H7 (cell line): ENCODE data around the gene MTG2. TPM values are rescaled to one million over a fixed set of nuclear protein-coding genes. Genes with fewer than 3 reads are reported as not detected.

Experiments used
- DNase-seq: peaks from one replicate; pipeline ENCODE4 v3.0.0; 2012
- H3K27me3 ChIP-seq: 2 replicates; pipeline ENCODE4 v1.6.0; 2011; ENCODE audit warnings: mild to moderate bottlenecking, low read length; ENCODE audit not compliant: control insufficient read depth, insufficient read depth
- H3K36me3 ChIP-seq: replicated peaks from 2 replicates; pipeline ENCODE4 v1.5.1; 2011; ENCODE audit warnings: low read length; ENCODE audit not compliant: control insufficient read depth, insufficient read depth
- H3K4me3 ChIP-seq: 2 replicates; pipeline ENCODE4 v1.5.1; 2011; ENCODE audit warnings: low read depth, mild to moderate bottlenecking, control low read depth, low read length, moderate library complexity; ENCODE audit not compliant: insufficient read depth
- total RNA-seq: library from RNA; depleted of rRNA; stranded (reverse); fragments of >200 nt; shearing (Covaris generic); gene quantifications from 2 replicates; pipeline ENCODE4 v1.2.3, GENCODE V29; 2014; rRNA removed

Gene MTG2, protein sequence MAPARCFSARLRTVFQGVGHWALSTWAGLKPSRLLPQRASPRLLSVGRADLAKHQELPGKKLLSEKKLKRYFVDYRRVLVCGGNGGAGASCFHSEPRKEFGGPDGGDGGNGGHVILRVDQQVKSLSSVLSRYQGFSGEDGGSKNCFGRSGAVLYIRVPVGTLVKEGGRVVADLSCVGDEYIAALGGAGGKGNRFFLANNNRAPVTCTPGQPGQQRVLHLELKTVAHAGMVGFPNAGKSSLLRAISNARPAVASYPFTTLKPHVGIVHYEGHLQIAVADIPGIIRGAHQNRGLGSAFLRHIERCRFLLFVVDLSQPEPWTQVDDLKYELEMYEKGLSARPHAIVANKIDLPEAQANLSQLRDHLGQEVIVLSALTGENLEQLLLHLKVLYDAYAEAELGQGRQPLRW
- total RNA-seq: 32.7 and 37.8 TPM in 2 replicates

DNA sequence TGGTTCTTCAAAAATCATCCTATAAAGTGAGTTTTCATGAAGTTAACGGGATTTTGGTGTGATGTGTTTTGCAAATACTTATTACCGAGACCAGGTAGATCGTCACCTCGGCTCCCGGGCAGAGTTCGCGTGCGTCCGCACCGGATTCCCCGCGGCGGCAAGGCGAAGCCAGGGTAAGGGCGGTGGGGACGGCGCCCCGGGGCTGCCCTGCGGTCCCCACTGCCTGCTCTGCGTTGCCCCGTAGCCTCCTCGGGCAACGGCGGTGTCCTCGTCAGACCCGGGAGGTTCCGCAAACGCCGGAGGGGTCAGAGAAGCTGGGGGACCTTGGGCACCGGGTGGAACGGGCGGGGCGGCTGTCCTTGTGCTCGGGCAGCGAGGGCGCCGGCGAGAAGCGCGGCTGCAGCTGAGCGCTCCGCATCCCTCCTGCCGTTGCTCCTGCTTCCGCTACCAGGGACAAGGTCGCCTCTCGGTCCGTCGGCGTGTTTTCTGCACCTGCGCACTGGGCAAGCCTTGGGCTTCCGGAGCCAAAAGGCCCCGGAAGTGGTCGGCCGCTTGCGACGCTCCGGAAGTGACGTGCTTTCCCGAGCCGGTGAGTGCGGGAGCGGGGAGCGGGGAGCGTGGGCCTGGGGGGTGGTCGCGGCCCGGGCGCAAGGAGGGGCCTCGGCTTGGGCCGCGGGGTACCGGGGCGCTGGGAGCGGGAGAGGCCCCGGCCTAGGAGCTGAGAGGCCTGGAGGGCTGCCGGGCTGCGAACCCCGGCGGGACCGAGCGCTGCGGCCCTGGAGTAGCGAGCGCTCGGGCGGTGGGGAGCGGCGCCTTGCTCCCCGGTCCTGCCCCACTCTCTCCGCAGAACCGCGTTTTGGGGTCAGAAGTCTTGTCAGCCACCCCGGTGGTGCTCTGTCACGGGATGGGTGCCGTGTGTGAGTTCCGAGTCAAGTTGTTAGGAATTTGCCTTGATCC is at the start of gene MTG2:
MTG2 (plus strand) TSS at position 560 of the 957 bp plus-strand sequence. CDS start 10,393 bp downstream, outside the sequence.
- peaks cover 5% of the 10 kb centered on the region for H3K36me3 ChIP-seq
- H3K4me3 ChIP-seq: peak within 1 kb of the TSS; percentile 95
- H3K27me3 ChIP-seq: no peaks in the 10 kb centered on the region
- peak; percentile 99 for DNase-seq

DNA sequence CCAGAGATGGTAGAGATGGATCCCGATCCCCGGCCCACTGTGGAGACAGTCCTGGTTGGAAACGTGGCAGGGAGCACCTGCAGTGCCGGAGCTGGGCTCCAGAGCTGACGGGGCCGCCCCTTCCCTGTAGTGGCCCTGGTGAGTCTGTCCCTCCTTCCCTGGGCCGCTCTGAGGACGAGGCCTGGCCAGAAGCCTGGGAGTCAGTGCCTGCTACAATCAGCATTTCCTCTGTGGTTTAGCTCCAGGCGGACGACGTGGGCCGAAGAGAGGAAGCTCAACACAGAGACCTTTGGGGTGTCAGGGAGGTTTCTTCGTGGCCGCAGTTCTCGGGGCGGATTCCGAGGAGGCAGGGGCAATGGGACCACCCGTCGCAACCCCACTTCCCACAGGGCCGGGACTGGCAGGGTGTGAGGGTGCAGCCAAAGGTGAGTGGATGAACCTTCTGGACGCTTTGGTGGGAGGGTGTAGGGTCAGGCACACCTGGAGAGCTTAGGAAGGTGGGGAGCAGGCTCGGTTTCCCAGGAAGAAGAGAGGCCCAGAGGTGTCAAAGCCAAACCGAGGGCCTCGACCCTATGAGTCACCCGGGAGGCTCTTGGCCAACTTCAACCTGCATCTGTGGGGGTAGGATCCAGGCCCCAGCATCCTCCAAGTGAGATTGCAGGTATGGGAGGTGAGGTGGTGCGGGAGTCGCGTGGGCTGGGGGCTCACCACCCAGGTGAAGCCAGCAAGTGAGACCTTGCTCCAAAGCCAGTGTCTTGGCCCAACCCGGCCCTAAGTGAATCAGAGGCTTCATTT is 49.6 kb upstream of the MTG2 start:
- H3K4me3 ChIP-seq: no peak overlapping the region

DNA sequence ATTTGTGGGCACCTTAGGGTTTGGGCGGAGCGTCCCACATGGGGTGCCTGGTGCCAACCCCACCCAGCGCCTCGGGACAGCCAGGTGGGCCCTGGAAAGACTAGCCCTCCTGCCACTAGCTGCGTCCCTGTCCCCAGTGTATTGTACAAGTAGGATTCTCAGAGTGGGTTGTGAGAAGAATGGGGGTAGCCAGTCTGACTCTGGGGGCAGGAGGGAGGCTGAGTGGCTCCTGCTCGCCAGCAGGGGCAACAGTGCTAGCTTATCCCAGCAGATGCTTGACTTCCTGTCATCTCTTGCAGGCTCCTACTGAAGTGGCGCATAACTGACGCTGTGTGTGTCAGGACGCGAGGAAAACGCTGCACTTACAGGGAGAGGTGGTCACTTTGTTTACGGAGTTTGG is 49.0 kb upstream of the MTG2 start:
- peak; percentile 84 for DNase-seq
- Histone ChIP-seq H3K4me3 (no peak overlapping the region), H3K36me3 (peaks cover 71% of the 10 kb centered on the region), H3K27me3 (no peaks in the 10 kb centered on the region)

More for the DNA sequence above, 49.6 kb upstream of the MTG2 start:
- Histone ChIP-seq H3K36me3 (peaks cover 72% of the 10 kb centered on the region), H3K27me3 (no peaks in the 10 kb centered on the region)
- no peak for DNase-seq

DNA sequence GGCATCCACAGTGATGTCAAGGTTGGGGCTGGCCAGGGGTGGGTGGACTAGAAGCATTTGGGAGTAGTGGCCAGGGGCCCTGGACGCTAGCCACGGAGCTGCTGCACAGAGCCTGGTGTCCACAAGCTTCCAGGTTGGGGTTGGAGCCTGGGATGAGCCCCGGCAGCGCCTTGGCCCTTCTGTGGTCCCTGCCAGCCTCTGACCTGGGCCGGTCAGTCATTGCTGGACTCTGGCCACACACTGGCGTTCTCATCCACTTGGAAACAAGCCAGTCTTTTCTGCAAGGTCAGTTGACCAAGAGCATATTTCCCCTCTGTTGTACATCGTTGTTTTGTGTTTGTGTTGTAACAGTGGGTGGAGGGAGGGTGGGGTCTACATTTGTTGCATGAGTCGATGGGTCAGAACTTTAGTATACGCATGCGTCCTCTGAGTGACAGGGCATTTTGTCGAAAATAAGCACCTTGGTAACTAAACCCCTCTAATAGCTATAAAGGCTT is 48.0 kb upstream of the MTG2 start:
- H3K36me3 ChIP-seq: peaks cover 71% of the 10 kb centered on the region
- no peaks in the 10 kb centered on the region for H3K27me3 ChIP-seq

DNA sequence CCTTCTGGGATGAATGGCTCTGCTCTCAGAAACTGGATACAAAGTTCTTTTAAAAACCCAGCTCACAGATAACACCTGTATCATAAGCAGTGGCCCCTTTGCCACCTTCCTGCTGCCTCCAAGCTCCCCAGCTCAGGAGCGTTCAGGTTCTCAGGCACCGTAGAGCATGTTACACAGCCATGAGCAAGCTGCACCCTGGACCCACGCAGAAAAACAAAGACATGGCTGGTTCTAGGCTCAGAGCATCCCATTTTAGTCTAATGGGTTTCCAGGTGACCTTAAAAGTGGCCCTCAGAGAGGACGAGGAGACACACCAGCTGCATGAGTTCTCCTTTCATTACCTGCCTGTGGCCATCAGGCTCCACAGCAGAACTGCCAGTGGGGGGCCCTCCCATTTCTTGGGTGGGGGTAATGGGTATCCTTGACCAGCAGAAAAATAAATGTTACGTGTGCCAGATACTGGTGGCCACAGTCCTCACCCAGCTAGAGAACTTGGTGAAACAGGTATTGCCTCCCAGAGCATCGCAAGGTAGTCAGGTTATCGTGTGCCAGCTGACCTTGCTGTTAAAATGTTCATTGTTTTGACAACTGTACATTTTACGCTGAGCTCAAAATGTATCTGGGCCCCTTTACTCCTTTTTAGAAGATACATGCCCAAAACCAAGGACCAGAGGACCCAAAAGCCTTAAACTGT is 47.1 kb upstream of the MTG2 start:
- no peaks in the 10 kb centered on the region for H3K27me3 ChIP-seq

More for the DNA sequence above, 48.0 kb upstream of the MTG2 start:
- DNase-seq: no peak
- H3K4me3 ChIP-seq: no peak overlapping the region

DNA sequence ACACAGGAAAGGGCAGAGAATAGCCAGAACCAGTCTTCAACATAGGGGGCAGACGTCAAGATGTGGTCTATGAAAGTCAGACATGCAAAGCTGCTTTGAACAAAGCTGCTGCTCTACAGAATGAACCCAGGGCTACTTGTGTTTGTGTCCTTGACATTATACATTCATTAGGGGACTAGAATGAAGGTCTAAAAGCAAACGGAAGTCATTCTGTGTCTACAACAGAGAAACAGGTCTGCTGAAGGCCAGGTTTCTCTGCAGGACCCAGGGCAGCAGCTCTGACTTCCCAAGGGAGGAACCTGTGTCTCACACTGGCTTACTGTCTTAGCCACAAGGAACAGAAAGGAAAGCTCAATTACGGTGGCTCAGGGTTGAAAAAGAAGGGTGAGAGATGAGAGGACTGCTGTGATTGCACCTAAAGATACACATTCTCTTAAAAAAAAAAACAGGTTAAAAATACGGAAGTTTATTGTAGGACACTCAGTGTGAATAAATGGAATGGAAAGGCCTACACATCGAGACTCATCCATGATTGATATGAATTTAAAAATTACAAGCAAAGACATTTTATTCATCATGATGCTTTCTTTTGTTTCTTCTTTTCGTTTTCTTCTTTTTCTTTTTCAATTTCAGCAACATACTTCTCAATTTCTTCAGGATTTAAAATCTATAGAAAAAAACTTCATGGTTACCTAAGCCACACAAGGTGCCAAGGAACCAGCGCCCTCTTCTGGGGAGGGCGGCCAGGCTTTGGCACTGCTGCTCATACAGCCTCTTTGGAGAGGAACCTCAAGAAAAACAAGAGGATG is 46.3 kb upstream of the MTG2 start:
- DNase-seq: peak; percentile 88
- H3K27me3 ChIP-seq: no peaks in the 10 kb centered on the region
- H3K36me3 ChIP-seq: peaks cover 67% of the 10 kb centered on the region
- H3K4me3 ChIP-seq: no peak overlapping the region

More for the DNA sequence above, 47.1 kb upstream of the MTG2 start:
- Histone ChIP-seq H3K4me3 (no peak overlapping the region), H3K36me3 (peaks cover 74% of the 10 kb centered on the region)
- DNase-seq: no peak

DNA sequence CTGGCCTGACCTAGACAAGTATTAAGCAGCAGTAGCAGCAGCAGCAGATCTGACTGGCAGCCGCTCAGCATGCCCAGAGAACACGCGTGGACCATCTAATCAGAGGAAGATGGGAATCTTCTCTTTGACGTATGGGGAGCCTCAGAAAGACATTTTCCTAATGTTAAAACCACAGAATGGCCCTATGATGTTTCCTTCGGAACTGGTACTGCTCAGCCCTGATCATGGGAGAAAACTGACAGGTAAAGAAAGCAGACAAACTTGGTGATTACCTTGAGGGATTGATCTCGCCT is 45.8 kb upstream of the MTG2 start:
- H3K36me3 ChIP-seq: peaks cover 61% of the 10 kb centered on the region
- H3K27me3 ChIP-seq: no peaks in the 10 kb centered on the region
- no peak for DNase-seq
- H3K4me3 ChIP-seq: no peak overlapping the region

DNA sequence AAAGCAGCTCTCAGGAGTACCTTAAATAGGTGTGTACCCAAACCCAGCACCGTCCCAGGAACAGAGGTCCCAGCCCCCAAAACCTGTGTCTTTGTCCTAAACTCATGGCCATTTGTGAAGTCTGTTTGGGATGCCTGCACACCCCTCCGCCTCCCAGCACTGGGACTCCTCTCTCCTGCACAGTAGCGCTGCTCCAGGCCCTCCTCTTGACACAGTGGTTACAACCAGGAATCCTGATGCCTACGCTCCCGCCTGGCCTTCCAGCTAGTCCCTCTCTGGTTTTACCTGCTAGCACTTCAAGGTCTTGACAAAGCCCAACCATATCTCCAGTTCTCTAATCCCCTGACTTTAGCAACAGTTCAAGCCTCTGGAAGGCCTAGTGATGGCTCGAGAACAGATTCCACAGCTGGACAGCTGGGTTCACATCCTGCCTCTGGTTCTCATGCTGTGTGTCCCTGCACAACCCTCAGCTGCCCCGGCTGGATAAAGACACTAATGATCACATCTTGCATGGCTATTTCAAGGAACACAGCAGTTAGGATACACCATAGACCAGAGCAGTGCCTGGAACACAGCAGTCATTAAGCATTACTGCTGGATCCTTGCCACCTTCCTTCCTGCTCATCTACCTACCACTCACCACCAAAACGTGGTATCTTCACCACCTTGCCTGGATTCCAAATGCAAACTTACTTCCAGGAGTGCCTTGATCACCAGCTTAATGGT is 45.2 kb upstream of the MTG2 start:
- Histone ChIP-seq H3K36me3 (peaks cover 56% of the 10 kb centered on the region), H3K27me3 (no peaks in the 10 kb centered on the region), H3K4me3 (no peak overlapping the region)
- no peak for DNase-seq

DNA sequence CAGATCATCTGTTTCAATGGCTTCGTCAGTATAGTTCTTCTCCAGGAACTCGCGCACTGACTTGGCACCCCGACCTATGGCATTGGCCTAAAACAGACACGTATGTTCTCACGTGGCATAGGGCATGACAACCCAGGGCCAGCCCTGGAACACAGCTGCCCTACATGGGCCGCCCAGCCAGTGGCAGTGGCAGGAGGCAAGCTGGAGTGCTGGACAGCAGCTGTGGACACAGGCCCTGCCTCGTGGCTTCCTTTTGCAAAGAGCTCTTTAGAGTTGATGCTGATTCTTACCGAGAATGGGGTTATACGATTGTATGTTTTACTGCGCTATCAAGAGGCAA is 44.7 kb upstream of the MTG2 start:
- no peaks in the 10 kb centered on the region for H3K27me3 ChIP-seq
- H3K36me3 ChIP-seq: peaks cover 53% of the 10 kb centered on the region
- no peak for DNase-seq
- no peak overlapping the region for H3K4me3 ChIP-seq

DNA sequence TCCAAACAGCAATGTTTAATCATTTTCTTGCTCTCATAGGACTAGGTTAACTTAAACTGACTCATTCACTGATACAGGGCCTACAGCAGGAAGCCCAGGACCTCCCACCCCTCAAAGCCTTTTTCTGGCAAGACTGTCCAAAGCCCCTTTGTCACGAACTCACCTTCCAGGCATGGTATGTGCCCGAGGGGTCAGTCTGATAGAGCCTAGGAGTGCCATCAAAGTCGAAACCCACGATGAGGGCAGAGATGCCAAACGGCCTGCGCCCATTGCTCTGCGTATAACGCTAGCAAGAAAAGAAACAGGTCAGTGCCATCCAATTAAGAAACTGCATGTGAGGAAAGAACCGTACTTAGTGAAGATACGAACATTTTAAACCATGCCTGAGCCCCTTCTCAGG is 43.9 kb upstream of the MTG2 start:
- Histone ChIP-seq H3K27me3 (no peaks in the 10 kb centered on the region), H3K4me3 (no peak overlapping the region), H3K36me3 (peaks cover 51% of the 10 kb centered on the region)
- no peak for DNase-seq

DNA sequence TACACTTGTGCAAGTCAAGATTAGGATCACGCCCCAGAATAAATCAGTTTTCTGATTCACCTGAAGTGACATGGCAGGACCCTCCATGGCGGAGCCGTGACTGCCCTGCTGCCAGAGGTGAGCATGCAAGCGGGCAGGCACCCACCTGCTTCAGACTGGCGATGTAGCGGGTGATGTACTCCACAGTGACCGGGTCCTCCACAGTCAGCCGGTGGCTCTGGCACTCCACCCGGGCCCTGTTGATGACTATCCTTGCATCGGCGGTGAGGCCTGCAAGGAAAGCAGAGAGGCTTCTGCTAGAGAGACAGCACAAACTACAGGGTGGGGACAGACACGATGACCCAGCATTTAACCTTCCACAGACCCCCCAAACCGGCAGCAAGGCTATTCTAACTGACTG is 43.2 kb upstream of the MTG2 start:
- Histone ChIP-seq H3K4me3 (no peak overlapping the region), H3K27me3 (no peaks in the 10 kb centered on the region), H3K36me3 (peaks cover 47% of the 10 kb centered on the region)
- no peak for DNase-seq

DNA sequence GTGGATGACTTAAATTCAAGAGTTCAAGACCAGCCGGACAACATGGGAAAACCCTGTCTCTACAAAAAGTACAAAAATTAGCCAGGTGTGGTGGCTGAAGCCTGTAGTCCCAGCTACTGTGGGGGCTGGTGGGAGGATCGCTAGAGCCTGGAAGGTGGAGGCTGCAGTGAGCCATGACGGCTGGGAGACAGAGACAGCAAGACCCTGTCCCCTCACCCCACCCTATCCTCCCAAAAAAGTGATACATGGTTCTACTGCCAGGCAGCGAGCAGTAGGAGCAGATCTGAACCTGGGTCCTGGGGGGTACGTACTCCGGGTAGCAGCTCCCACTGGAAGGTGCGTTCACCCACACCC is 41.8 kb upstream of the MTG2 start:
- Histone ChIP-seq H3K4me3 (no peak overlapping the region), H3K36me3 (peaks cover 39% of the 10 kb centered on the region), H3K27me3 (no peaks in the 10 kb centered on the region)
- no peak for DNase-seq
